H1 (cell line): ENCODE data around the gene HPCAL4. TPM values are rescaled to one million over a fixed set of nuclear protein-coding genes. Genes with fewer than 3 reads are reported as not detected.

Experiments
- CREB1 ChIP-seq: IDR thresholded peaks from 2 replicates; pipeline ENCODE4 v1.6.1; 2012; ENCODE audit warnings: inconsistent platforms
- HDAC6 ChIP-seq: IDR thresholded peaks from one replicate; pipeline ENCODE4 v1.7.1; 2012; ENCODE audit warnings: low read depth, mild to moderate bottlenecking, inconsistent platforms, low read length, moderate library complexity
- NANOG ChIP-seq: IDR thresholded peaks from 2 replicates; pipeline ENCODE4 v1.6.1; 2011; ENCODE audit warnings: low read length, low read depth, mild to moderate bottlenecking, inconsistent platforms; ENCODE audit not compliant: insufficient read depth, poor library complexity, severe bottlenecking
- RAD21 ChIP-seq, 2 experiments: IDR thresholded peaks in 1 of 2; conservative IDR thresholded peaks in 1 of 2; 2 replicates each; pipeline ENCODE4 v1.6.1; 2011; ENCODE audit warnings: low read depth in 2 of 2, low read length in 2 of 2, improper control_type of control experiment in 1 of 2, inconsistent platforms in 1 of 2, mild to moderate bottlenecking in 1 of 2, moderate library complexity in 1 of 2
- SIN3A ChIP-seq, 2 experiments: IDR thresholded peaks in 1 of 2; conservative IDR thresholded peaks in 1 of 2; 2 replicates each; pipeline ENCODE4 v1.6.1; 2011 to 2012; ENCODE audit warnings: low read length in 2 of 2, improper control_type of control experiment in 1 of 2, low read depth in 1 of 2, mild to moderate bottlenecking in 1 of 2
- SIX5 ChIP-seq: IDR thresholded peaks from 2 replicates; pipeline ENCODE4 v1.6.1; 2011; ENCODE audit warnings: mild to moderate bottlenecking, low read depth, low read length
- SP1 ChIP-seq: IDR thresholded peaks from 2 replicates; pipeline ENCODE4 v1.6.1; 2011; ENCODE audit warnings: low read depth, low read length
- SRF ChIP-seq: IDR thresholded peaks from 2 replicates; pipeline ENCODE4 v1.6.1; 2011; ENCODE audit warnings: mild to moderate bottlenecking, low read depth, low read length, moderate library complexity
- polyA plus RNA-seq, 7 experiments: library from polyadenylated mRNA; depleted of rRNA in 3 of 7; stranded (reverse) in 5 of 7; unstranded in 2 of 7; fragments of >200 nt in 5 of 7; fragments of 200-250 nt in 2 of 7; gene quantifications; 1 replicate in 5 of 7; 2 replicates in 1 of 7; 4 replicates in 1 of 7; pipeline versions ENCODE4 v1.2.1 to v1.2.3, GENCODE V29; 2011 to 2013; ENCODE audit warnings: missing spikeins in 2 of 7, mixed read lengths in 2 of 7
- total RNA-seq: library from RNA; stranded (reverse); fragmentation: NEBNext Ultra II Directional; extraction: Animal tissue kit (Norgen Biotek cat#: 25700); gene quantifications from 2 replicates; pipeline ENCODE4 v1.2.1, GENCODE V29; 2021
- TF ChIP-seq, protein P1 (sequence below): IDR thresholded peaks from 2 replicates; pipeline ENCODE4 v1.6.1; 2011; ENCODE audit warnings: low read length, improper control_type of control experiment

HPCAL4 gene
- total and polyA plus RNA-seq, 2 of the 8 experiments (the other 6 are each of a cell fraction or from before 2014, with no cell fraction given) = 0.54 to 0.74 TPM

GRCh38 chr1:39711966-39712340 is 20.7 kb upstream of the HPCAL4 start (continued):
- no peak for TF ChIP-seq RAD21 (IDR thresholded peaks at IDR 0.05 in 1 of 2, conservative IDR thresholded peaks at IDR 0.05 in 1 of 2; ENCODE audit: low read depth in 2 of 2, low read length in 2 of 2)
- no peak for TF ChIP-seq CREB1
- TF ChIP-seq HDAC6 = peak; percentile 91
- TF ChIP-seq NANOG = peak; percentile 96
- no peak for TF ChIP-seq SIX5
- peak; percentile 85 for TF ChIP-seq SP1
- no peak for TF ChIP-seq SRF
- no peak for TF ChIP-seq SIN3A (conservative IDR thresholded peaks at IDR 0.05 in 1 of 2, IDR thresholded peaks at IDR 0.05 in 1 of 2; ENCODE audit: low read depth in 1 of 2, low read length in 2 of 2)
- TF ChIP-seq, protein P1, sequence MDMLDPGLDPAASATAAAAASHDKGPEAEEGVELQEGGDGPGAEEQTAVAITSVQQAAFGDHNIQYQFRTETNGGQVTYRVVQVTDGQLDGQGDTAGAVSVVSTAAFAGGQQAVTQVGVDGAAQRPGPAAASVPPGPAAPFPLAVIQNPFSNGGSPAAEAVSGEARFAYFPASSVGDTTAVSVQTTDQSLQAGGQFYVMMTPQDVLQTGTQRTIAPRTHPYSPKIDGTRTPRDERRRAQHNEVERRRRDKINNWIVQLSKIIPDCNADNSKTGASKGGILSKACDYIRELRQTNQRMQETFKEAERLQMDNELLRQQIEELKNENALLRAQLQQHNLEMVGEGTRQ = no peak
